Activated CD4-positive, CD25-positive, alpha-beta regulatory T cell (primary cell): ENCODE measurements around the gene HNRNPAB.
"Not testable (repeated sequence)": the region's sequence is repeated elsewhere in the genome, so short reads cannot be mapped to it uniquely, and the experiment has no call there.

ENCODE experiments used
- DNase-seq, 4 experiments: peaks; one replicate each; lab custom pipeline; 2025; lab: John Stamatoyannopoulos, UW

The HNRNPAB gene

DNA sequence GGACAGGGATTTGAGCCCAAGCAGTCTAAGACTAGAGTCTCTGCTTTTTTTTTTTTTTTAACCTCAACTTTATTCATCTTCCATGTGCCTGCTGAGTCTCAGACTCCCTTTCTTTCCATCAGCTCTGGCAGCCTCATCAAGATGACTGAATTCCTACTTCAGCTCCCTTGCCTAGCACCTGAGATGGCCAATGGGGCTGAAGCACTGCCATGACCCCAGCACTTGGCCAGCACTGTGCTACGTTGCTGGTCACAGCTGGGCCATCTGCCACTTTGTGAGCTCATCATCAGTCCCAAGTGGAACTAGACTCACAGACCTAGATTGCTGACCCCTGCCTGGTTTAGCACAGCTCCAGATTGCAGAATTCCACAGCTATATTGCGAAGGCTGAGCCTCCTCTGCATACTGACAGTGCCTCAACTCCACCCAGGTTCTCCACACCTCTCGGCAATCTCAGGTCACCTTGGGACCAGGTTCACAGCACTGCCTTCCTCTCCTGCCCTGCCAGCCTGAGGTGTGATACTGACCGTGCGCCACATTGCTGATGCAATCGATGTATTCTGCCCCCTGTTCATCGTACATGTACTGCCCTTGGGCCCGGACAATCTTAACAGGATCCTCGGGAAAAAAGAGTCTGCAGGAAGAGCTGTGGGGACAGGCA is 26.7 kb downstream of the HNRNPAB start:
- no peak for DNase-seq

GRCh38 chr5:178231539-178232123 is 27.3 kb downstream of the HNRNPAB start:
- DNase-seq = no peak

DNA sequence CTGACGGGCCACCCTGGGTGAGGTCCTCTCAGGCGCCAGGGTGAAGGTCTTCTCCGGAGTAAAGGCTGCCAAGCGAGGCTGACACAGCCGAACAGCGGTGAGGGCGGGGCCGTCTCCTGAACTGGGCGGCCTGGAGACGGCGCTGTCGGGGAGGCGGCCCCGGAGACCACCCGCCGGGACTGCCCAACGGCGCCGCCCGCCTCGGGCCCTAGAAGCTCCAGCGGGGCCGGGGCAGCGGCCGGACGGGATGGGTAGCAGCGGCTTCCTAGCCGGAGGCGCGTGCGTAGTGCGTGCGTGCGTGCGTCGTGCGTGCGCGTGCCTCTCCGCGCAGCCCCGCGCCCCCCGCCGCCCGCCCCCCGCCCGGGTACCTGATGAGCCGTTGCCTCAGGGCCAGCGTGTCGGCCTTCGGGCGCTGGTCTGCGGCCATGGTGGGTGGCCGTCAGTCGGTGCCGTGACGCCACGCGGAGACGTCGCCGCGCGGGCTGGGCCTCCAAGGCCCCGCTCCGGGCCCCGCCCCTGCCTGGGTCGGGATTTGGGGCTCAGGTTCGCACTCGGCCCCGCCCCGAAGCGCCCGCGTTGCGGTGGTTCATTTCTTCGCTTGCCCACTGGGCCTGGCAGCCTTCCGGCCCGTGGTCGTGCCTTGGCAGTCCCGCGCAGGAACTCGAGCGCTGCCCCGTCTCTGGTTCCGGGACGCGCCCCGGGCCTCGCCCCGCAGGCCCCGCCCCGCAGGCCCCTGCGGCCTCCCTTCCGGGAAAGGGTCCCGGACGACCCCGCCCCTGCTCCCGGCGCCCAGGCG is 28.0 kb downstream of the HNRNPAB start, which contains the start of gene PHYKPL:
TSS of gene PHYKPL (minus strand) at position 679 of the 796 bp plus-strand sequence. CDS start at position 427, 252 bp downstream.
- peak; percentile 45 to 69 (median 58) for DNase-seq

- no peak for DNase-seq
Measured at GRCh38 chr5:178232920-178233429, 28.6 kb downstream of the HNRNPAB start.

DNA sequence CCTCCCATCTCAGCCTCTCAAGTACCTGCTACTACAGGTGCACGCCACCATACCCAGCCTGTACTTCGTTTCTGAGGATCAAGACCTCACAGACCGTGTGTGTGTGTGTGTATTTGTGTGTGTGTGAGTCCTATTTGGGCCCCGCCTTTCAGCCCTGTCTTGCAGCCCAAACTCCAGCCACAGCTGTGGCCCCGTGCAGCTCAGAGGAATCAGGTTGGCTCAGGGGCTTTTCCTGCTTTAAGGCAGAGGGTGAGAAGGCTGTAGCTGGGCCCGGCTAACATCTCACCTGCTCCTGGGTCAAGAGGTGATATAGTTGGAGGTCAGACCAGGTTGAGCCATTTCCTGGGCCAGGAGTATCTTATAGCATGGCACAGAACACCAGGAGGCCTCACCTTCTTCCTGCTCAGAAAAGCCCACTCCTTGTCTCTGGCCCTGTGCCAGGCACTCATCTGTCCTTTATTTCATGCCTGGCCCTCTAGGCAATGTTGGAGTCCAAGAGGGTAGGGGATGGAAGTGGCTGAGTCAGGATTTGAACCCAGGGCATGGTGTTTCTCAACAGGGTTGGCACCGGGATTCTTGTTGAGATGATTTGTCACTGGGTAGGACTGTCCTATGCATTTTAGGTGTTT is 29.9 kb downstream of the HNRNPAB start:
- no peak for DNase-seq

DNA sequence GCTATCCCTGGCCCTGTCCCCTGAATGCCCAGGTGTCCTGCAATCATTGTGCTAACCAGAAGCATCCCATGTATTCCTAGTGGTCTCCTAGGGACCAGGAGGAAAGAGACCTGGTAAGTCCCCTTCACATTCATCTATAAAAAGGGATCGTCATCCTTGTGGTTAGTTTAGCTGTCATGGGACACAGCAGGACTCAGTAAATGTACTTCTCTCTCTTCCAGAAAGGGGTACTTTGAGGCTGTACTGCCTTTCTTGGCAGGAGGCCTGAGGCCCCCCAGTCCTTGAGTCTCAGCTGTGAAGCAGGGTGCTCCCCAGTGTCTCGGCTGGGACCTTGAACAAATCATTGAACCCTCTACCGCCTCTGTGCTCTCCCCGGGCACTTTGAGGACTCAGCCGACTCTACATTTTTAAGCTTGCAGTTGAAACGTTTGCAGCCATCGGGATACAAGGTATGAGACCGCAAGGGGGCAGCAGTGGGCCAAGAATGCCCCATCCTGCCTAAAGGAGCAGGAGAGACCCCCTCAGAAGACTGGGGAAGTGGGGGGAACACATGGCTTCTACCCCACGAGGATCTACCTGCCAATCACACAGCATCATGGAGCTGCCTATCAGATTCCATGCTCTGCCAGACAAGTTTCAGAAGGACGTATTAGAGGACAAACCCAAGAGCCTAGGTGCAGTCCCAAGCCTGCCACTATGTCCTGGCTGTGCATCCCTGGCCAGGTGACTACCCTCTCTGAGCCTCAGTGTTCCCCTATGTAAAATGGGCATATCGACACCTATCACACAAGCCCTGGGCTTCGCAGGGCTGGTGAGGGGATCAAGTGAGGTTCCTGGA is 30.6 kb downstream of the HNRNPAB start:
- peak; percentile 39 to 71 (median 46) for DNase-seq

GRCh38 chr5:178235588-178235974 is 31.2 kb downstream of the HNRNPAB start:
- DNase-seq = no peak

GRCh38 chr5:178236126-178236525 is 31.8 kb downstream of the HNRNPAB start:
- no peak for DNase-seq

GRCh38 chr5:178236679-178237078 is 32.3 kb downstream of the HNRNPAB start:
- DNase-seq = no peak

DNA sequence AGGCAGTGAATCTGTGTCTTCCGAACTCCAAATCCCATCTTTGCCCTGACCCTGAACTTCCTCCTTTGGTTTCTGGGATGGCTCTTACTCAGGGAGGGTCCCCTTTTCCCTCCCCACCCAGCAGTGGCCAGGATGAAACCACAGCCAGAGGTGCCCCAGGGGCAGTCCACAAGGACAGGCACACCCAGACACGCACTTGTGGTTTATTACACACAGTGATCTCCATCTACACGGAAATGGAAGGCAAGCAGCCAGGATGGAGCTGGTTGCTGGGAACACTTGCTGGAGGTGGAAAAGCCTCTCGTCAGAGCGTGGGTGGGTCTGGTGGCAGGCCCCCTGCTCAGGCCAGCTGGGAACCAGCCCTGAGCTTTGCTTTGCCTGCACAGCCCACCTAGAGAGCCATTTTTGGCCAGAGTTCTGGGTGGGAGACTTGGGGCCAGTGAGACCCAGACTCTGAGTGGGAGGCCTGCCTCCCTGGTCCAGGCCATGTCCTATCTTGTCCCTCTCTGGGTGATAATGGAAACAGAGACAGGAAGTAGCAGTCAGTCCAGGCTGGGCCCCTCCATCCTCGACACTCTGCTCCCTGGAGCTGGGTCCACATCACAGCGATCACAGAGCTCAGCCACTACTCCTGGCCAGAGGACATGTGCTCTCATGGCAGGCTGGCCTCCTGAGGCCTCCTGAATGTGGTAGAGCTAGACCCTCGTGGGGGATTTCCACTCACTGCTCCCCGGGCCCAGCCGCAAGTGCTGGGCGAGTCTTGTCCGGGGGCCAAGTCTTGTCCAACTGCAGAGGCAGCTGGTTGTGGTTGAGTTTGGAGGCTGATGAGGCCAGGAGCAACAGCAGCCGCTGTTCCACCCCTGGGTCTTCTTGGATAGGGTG is 33.3 kb downstream of the HNRNPAB start:
- DNase-seq = no peak

- DNase-seq = no peak
Measured at GRCh38 chr5:178238313-178238635, 33.9 kb downstream of the HNRNPAB start.

DNA sequence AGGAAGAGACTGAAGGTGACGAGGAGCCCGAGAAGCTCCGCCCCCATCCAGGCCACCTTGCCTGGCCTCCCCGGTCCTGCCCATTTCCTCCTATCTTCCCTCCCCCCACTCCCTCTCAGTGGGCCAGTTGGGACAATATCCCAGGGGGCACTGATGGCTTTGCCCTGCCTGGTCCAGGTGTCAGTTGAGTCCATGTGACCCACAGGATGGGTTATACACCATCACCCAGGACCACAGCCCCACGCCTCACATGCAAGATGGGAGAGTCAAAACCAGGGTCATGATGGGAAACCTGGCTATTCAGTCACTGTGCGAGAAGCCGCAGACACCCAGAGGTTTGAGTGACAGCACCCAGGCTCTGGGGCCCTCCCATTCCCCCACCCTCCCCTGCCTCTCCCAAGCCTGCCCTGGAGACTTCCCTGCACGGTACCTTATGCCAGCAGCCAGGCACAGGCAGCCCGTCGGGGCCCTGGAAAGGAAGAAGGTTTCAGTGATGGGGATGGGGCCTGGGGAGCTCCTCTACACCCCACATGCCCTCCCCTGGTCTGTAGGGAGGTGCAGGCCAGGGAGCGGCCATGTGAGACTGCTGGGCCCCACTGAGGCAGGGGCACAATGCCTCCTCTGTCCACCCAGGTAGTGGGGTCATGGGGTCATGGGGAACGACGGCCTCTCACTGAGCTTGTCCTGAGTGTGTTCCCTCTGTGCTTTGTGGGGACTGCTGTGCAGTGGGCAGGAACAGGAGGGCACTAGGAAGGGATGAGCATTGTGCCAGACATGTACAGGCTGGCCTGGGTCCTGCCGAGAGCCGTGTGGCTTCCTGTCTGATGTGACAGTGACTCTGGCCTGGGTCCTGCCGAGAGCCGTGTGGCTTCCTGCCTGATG is 34.6 kb downstream of the HNRNPAB start:
- DNase-seq = no peak

- not testable (repeated sequence) for DNase-seq
Measured at GRCh38 chr5:178239626-178240301, 35.4 kb downstream of the HNRNPAB start.

GRCh38 chr5:178240341-178240741 is 36.0 kb downstream of the HNRNPAB start:
- no peak for DNase-seq

GRCh38 chr5:178240766-178241165 is 36.4 kb downstream of the HNRNPAB start:
- no peak for DNase-seq

DNA sequence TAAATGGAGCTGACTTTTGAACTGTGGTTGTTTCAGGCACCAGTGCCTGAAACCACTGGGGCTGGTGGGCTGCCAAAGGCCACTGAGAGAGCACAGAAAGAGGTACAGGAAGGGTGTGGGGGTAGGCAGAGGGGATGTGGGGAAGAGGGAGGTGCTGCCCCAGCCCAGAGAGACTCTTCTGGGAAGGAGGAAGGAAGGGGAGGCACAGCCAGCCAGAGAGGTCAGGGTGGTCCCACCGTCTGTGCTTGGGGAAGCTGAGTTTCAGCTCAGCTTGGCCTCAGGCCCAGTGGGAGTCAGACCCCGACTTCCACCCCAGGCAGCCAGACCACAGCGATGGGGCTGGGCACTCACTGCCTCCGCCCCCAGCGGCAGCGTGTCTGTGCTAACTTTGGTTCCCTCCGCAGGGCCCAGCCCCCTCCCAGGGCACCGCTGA is 36.9 kb downstream of the HNRNPAB start:
- DNase-seq = no peak

- no peak for DNase-seq
Measured at GRCh38 chr5:178241688-178242231, 37.4 kb downstream of the HNRNPAB start.

DNA sequence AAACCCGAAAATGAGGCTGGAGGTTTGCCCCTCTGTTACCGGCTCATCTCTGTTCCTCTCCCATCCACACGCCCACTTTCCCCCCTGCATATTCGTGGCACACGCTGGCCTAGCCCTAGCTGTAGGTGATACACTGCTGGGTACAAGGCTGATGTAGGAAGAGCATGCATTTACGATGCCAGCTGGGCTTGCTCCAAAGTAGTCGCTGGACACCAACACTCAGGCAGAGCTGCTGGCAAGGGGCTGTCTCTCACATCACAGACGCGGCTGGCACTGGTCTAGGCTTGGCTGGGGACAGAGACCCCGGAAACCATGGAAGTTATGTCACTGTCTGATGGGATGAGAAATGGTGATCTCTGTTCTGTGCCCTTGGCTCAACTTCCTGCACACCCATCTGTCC is 38.1 kb downstream of the HNRNPAB start:
- no peak for DNase-seq

- no peak for DNase-seq
Measured at GRCh38 chr5:178244576-178244975, 40.2 kb downstream of the HNRNPAB start.
